Natural killer cell (primary cell): Measurements from ENCODE around the gene MYCBPAP. TPM values are rescaled to one million over a fixed set of nuclear protein-coding genes. Genes with fewer than 3 reads are reported as not detected.
A peak's percentile ranks its signal among the peaks of the same experiment; 100 is the strongest.

Experiments used
- ATAC-seq, 3 donors: fragments of 150-1000 bp in 2 of 3; fragments of 200-7000 bp in 1 of 3; cut with Tn5 transposase; 1 replicate in 1 of 3; 2 replicates in 2 of 3; pipeline ENCODE4 v1.10.0; 2021; ENCODE audit warnings: mild to moderate bottlenecking in 2 of 3, moderate library complexity in 2 of 3
- DNase-seq, 2 donors: peaks; one replicate each; pipeline versions ENCODE4 v3.0.0 to v3.0.0-alpha.2; 2013 to 2021; ENCODE audit warnings: mixed read lengths in 1 of 2
- H3K27ac ChIP-seq: one replicate; pipeline ENCODE4 v1.5.1; 2013; ENCODE audit warnings: mild to moderate bottlenecking, low read length
- H3K27me3 ChIP-seq: one replicate; pipeline ENCODE4 v1.6.1; 2013; ENCODE audit warnings: low read length; ENCODE audit not compliant: control insufficient read depth, insufficient read depth
- H3K36me3 ChIP-seq: one replicate; pipeline ENCODE4 v1.6.1; 2013; ENCODE audit warnings: low read length; ENCODE audit not compliant: control insufficient read depth, insufficient read depth
- H3K4me1 ChIP-seq: one replicate; pipeline ENCODE4 v1.6.1; 2013; ENCODE audit warnings: low read length; ENCODE audit not compliant: control insufficient read depth, insufficient read depth
- H3K4me3 ChIP-seq: one replicate; pipeline ENCODE4 v1.5.1; 2013; ENCODE audit warnings: low read length
- H3K9me3 ChIP-seq: one replicate; pipeline ENCODE4 v1.6.1; 2013; ENCODE audit warnings: low read length; ENCODE audit not compliant: control insufficient read depth, insufficient read depth
- H3K27ac Mint-ChIP-seq, 2 donors: one replicate each; pipeline ENCODE4 v1.8.0; 2022; ENCODE audit warnings: mild to moderate bottlenecking in 2 of 2, mixed read lengths in 2 of 2, moderate library complexity in 1 of 2
- H3K27me3 Mint-ChIP-seq, 2 donors: one replicate each; pipeline ENCODE4 v1.8.0; 2022; ENCODE audit warnings: low read depth in 2 of 2, mixed read lengths in 2 of 2
- H3K36me3 Mint-ChIP-seq: one replicate; pipeline ENCODE4 v1.8.0; 2022; ENCODE audit warnings: mixed read lengths
- H3K4me1 Mint-ChIP-seq, 2 donors: one replicate each; pipeline ENCODE4 v1.8.0; 2022; ENCODE audit warnings: mixed read lengths in 2 of 2
- H3K4me3 Mint-ChIP-seq: one replicate; pipeline ENCODE4 v1.8.0; 2022; ENCODE audit warnings: mild to moderate bottlenecking, moderate library complexity, mixed read lengths
- H3K9me3 Mint-ChIP-seq, 2 donors: one replicate each; pipeline ENCODE4 v1.8.0; 2022; ENCODE audit warnings: mixed read lengths in 2 of 2
- CTCF ChIP-seq: fragments of 200-600 bp; IDR thresholded peaks from one replicate; pipeline ENCODE4 v1.8.0; 2022; ENCODE audit warnings: antibody characterized with exemption
- WGBS: methylation state at CpG from one replicate; pipeline ENCODE4 v1.1.7; 2013; ENCODE audit warnings: missing lambda C conversion rate; ENCODE audit not compliant: insufficient coverage; 5-methylcytosine and 5-hydroxymethylcytosine counted together
- intact Hi-C: fragments of 100-400 bp; cut with micrococcal nuclease; formaldehyde crosslinking; loops from one replicate; pipeline ENCODE4 v1.14.2; 2022
- total RNA-seq, 4 donors: library from RNA; stranded (reverse); fragments of 120-200 nt in 1 of 4; gene quantifications; one replicate each; pipeline versions ENCODE4 v1.2.3 to v1.2.4, GENCODE V29; 2013 to 2022

The MYCBPAP gene
- total RNA-seq, 3 donors from 2014 or later (not counting 1 experiment from before 2014, with no cell fraction given): 0.26 to 4.9 (median 0.70) TPM

DNA sequence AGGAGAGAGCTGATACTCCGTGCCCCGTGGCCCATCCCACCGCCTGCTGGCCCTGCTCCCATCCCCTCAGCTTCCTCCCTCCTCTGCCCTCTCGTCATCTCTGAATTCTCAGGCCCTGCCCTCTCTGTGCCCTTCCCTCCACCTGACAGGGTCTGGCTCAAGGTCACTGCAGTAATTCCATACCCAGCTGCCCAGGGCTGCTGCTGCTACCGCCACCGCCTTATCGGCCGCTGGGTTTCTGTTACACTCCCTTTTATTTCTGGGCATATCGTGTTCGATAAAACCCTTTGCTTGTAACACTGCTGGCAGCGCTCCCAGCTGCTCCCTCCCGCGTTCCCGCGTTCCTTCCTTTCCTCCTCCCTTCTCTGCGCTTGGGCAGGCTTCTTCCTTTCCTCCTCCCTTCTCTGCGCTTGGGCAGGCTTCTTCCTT lies 25.5 kb downstream of the MYCBPAP start:
- Histone ChIP-seq H3K9me3 (no peaks in the 10 kb centered on the region), H3K36me3 (no peaks in the 10 kb centered on the region), H3K4me3 (no peak overlapping the region), H3K27ac (no peak overlapping the region), H3K27me3 (peaks cover 24% of the 10 kb centered on the region), H3K4me1 (peaks cover 10% of the 10 kb centered on the region)
- ATAC-seq: no peak
- intact Hi-C loops: no loop called here
- Mint-ChIP-seq H3K27me3 (peaks cover 45 to 53% of the 10 kb centered on the region in 2 donors), H3K4me1 (no peaks in the 10 kb centered on the region), H3K27ac (no peak overlapping the region), H3K4me3 (no peak overlapping the region), H3K9me3 (no peaks in the 10 kb centered on the region), H3K36me3 (no peaks in the 10 kb centered on the region)
- DNase-seq: no peak
- 4% methylated on average over 17 of the region's 17 CpGs for WGBS
- TF ChIP-seq CTCF: no peak

DNA sequence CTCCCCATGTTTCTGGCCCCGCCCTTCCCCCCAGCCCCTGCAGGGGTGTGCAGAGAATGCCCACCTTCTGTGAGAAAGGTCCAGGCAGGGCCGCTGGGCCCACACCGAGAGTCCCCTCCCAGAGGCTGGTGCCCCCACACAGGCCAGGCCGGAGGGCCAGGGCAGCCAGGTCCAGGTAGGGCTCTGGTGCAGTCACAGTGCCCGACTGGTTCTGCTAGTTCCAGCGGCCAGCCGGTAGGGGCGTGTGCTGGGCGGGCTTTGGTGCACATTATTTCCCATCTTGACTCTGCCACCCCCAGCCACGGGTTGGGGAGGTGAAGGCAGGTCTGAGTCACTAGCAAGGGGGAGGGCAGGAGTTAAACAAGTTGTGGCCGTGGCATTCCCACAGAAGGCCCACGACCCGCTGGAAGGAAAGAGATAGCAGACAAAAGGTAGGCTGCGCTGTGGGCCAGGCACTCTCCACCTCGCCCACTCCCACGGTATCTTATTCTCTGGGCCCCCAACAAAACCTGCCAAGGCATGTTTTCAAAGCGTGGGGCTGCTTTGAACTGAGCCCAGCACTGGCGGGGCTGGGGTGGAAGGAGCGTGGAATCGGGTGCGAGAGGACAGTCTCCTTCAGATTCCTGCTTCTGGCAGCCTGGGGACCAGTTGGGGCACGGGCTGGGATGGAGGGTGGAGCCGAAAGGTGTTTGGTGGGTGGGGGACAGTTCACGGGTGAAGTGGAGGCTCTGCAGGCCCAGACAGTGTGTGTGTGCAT lies 26.2 kb downstream of the MYCBPAP start:
- Mint-ChIP-seq H3K27ac (no peak overlapping the region), H3K4me1 (no peaks in the 10 kb centered on the region), H3K4me3 (no peak overlapping the region), H3K9me3 (no peaks in the 10 kb centered on the region), H3K36me3 (no peaks in the 10 kb centered on the region), H3K27me3 (peaks cover 41 to 53% of the 10 kb centered on the region in 2 donors)
- no peaks in the 10 kb centered on the region for H3K9me3 ChIP-seq
- DNase-seq: no peak
- H3K27me3 ChIP-seq: peaks cover 24% of the 10 kb centered on the region
- no peak overlapping the region for H3K4me3 ChIP-seq
- H3K36me3 ChIP-seq: no peaks in the 10 kb centered on the region
- no peak for TF ChIP-seq CTCF
- no peak overlapping the region for H3K27ac ChIP-seq
- 58% methylated on average over 22 of the region's 24 CpGs for WGBS
- ATAC-seq: peak in 1 of 3 donors; percentile 48
- intact Hi-C loops: no loop called here
- peaks cover 10% of the 10 kb centered on the region for H3K4me1 ChIP-seq

- Mint-ChIP-seq H3K27me3 (peaks cover 38 to 53% of the 10 kb centered on the region in 2 donors), H3K36me3 (no peaks in the 10 kb centered on the region), H3K4me3 (no peak overlapping the region), H3K9me3 (no peaks in the 10 kb centered on the region), H3K4me1 (no peaks in the 10 kb centered on the region), H3K27ac (no peak overlapping the region)
- ATAC-seq (no peak), DNase-seq (no peak)
- Histone ChIP-seq H3K4me3 (no peak overlapping the region), H3K36me3 (no peaks in the 10 kb centered on the region), H3K9me3 (no peaks in the 10 kb centered on the region), H3K27ac (no peak overlapping the region), H3K27me3 (peaks cover 24% of the 10 kb centered on the region), H3K4me1 (peaks cover 10% of the 10 kb centered on the region)
- intact Hi-C loops: no loop called here
- 93% methylated on average over 2 of the region's 2 CpGs for WGBS
- no peak for TF ChIP-seq CTCF
These were observed 26.7 kb downstream of the MYCBPAP start for GRCh38 chr17:50534979-50535326.

- whole genome bisulfite sequencing: 79% methylated on average over 6 of the region's 7 CpGs
- Histone ChIP-seq H3K4me1 (peaks cover 10% of the 10 kb centered on the region), H3K36me3 (no peaks in the 10 kb centered on the region), H3K27ac (no peak overlapping the region), H3K9me3 (no peaks in the 10 kb centered on the region), H3K27me3 (peaks cover 24% of the 10 kb centered on the region), H3K4me3 (no peak overlapping the region)
- Mint-ChIP-seq H3K27ac (no peak overlapping the region), H3K4me3 (no peak overlapping the region), H3K36me3 (no peaks in the 10 kb centered on the region), H3K27me3 (peaks cover 37 to 53% of the 10 kb centered on the region in 2 donors), H3K9me3 (no peaks in the 10 kb centered on the region), H3K4me1 (no peaks in the 10 kb centered on the region)
- TF ChIP-seq CTCF: no peak
- DNase-seq: no peak
- intact Hi-C loops: no loop called here
- no peak for ATAC-seq
These were observed 27.2 kb downstream of the MYCBPAP start for GRCh38 chr17:50535407-50535806.
